ENCODE results near the gene GTF2A1L. TPM values are rescaled to one million over a fixed set of nuclear protein-coding genes. Genes with fewer than 3 reads are reported as not detected.

Gene GTF2A1L
- total RNA-seq, 1 donor from 2014 or later, result not detected

Other genes with a start within 250 kb of the GTF2A1L start
- 17.2 and 18.6 TPM in 2 replicates for gene PPP1R21, start 177.1 kb upstream of the GTF2A1L start, total RNA-seq
- gene STON1, start 87.7 kb upstream of the GTF2A1L start, total RNA-seq, result 7.3 and 9.5 TPM in 2 replicates
- gene LHCGR, start 137.9 kb downstream of the GTF2A1L start, total RNA-seq, result not detected in 2 replicates